Hematopoietic multipotent progenitor cell treated with erythropoietin and hydrocortisone succinate and interleukin-3 and kit ligand, for 8 days (in vitro differentiated cells): ENCODE measurements around the gene RAB38.

Source experiments
- DNase-seq: peaks from one replicate; pipeline ENCODE4 v3.0.0-alpha.2; 2015

Gene RAB38

DNA sequence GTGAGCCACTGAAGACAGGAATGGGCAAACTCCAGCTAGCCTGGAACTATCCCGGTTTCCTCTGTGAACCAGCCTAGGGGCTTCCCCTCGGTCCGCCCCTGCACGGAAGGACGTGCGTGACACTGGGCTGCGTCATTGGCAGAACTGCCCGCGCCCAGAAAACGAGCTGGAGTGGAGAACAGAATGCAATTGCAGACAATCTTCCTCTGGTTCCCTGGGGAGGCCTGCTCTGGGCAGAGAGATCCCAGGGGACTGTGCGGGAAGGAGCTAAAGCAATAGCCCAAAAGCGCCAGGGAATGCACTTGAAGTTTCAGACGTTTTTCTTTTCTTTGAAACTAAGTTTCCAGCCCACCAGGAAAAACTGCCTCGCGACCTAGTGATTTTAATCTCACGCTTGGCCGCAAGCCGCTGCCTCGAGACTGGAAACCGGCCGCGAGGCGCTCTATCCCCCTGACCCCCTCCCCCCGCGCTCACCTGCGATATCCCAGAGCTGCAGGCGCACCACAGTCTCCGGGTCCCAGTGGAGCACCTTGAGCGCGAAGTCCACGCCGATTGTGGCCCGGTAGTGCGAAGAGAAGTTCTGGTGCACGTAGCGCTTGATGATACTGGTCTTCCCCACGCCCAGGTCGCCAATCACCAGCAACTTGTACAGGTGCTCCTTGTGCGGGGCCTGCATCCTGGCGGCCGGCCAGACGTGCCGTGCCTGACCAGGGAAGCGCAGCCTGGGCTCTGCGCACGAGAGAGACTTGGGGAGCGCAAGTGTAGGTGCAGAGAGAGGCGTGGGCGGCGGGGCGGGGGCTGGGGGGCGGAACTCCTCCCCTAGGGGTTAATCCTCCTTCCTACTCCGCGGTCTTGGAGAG lies at the start of gene RAB38:
RAB38 (minus strand) TSS at position 735 of the 860 bp plus-strand sequence; CDS start at position 676, 59 bp downstream.
- DNase-seq: peak; percentile 69

DNA sequence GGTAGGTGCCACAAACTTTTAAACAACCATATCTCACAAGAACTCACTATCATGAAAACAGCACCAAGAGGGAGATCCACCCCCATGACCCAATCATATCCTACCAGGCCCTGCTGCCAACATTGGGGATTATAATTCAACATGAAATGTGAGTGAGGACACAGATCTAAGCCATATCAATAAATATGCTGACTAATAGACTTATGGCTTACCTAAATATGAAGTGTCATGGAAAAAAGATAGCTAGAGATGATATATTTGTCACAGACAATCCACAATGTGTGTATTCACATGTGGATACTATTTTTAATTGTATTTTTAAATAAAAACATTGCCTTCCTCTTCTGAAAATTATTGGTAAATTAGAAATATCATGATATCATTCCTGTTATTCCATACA lies 38.2 kb upstream of the RAB38 start:
- peak; percentile 13 for DNase-seq

DNA sequence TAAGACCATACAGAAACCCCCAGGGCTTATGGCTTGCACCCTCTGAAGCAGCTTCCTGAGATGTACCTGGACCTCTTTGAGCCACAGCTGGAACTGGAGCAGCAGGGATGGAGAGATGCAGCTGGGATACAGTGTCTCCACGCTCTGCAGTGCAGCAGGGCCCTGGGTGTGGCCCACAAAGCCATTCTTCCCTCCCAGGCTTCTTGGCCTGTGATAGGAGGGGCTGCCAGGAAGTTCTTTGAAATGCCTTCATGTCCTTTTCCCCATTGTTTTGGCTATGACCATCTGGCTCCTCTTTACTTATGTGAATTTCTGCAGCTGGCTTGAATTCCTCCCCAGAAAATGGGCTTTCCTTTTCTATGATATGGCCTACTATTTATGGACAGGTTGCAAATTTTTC lies 37.1 kb upstream of the RAB38 start:
- no peak for DNase-seq

DNA sequence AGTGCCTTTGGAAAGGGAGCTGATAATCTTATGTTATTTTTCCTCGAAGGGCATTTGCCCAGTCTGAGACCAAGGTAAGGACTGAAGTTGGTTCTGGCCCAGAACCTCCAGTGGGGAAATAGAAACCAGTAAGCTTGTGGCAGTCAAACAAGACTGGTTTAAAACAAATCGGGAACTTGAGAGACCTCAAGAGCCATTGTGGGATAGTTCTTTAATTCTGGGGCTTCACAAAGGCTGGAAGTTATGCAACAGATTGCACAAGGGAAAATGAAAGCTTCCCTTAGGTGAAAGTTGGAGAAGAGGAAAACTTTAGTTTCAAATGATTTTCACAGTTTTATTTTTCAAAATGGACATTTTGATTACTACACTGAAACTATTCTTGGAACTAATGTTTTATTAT lies 33.5 kb upstream of the RAB38 start:
- DNase-seq: no peak

DNA sequence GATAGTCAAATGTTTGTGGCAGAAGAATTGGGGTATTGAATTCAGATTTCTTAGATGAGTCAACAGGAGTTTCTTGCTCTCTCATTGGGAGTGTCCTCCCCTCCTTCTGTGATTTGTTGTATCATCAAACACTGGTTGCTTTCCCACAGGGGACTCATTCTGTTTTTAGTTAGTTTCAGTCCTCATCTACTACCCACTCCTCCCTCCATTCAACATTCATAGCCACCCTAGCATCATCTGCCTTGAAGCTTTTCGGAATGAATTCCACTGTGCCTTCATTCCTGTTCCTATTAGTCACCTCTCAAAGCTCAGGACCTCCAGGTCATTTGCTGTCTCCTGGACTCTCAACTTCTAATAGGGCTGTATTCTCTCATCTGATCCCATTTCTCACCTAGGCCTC lies 31.5 kb upstream of the RAB38 start:
- no peak for DNase-seq

DNA sequence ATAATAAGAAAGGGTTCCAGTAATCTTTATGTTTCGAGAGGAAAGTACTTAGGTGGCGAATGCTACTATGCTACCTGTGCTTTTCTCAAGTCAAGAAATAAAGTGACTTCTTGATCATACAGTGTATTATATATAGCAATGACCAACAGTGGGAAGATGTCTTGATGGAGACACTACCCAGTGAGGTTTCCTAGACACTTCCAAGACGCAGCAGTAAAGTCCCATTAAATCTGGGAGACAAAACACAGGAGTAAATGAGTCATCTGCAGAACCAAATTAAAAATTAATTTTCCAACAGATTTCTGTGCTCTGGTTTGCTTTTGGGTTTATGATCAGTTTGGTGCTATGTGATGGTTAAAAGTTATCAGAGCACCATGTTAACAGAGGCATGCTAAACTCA lies 29.1 kb upstream of the RAB38 start:
- DNase-seq: no peak

DNA sequence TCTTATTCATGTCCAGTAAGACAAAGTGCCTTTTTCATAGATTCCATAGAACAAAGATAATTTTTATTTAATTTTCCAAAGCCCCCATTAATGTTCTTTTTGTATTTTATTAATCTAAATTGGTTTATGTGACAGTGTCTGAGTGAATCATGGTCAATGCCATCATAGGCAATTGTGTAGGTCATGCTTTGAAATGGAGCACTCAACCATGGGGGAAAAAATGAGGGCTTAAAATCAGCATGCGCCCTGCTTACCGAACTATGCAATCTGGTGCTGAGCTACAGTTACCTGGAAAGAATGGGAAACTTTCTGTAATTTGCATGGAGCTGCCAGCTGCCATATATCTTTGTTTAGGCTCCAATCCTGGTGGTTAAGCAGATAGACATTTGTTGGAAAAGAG lies 28.4 kb upstream of the RAB38 start:
- DNase-seq: no peak

DNA sequence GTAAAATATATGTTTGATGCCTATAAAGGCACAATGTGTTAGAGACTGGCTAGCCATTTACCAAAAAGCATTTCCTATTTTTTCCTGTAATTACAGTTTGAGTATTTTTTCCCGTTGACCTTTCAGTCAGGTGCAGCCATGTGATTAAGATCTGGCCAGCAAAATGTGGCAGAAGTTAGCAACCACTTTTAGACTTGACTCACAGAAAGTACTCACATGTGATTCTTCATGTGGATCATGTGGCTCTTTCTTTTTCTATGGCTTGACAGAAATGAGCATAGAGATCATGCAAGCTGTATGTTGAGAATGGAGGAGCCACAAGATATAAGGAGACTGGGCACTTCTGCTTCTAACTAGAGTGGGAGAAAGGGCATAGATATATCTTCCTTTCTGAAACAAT lies 27.3 kb upstream of the RAB38 start:
- DNase-seq: no peak

DNA sequence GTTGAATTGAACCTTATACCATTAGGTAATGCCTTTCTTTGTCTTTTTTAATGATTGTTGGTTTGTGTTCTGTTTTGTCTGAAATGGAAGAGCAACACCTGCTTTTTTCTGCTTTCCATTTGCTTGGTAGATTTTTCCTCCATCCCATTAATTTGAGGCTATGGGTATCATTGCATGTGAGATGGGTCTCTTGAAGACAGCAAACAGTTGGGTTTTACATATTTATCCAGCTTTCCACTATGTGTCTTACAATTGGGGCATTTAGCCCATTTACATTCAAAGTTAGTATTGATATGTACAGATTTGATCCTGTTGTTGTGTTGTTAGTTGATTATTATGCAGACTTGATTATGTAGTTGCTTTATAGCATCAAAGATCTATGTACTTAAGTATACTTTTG lies 21.1 kb upstream of the RAB38 start:
- no peak for DNase-seq

DNA sequence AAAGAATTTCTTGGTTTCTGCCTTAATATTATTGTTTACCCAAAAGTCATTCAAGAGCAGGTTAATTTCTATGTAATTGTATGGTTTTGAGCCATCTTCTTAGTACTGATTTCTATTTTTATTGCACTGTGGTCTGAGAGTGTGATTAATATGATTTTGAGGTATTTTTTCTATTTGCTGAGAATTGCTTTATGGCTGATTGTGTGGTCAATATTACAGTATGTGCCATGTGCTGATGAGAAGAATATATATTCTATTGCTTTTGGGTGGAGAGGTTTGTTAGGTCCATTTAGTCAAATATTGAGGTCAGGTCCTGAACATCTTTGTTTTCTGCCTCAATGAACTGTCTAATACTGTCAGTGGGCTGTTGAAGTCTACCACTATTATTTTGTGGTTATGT lies 20.7 kb upstream of the RAB38 start:
- no peak for DNase-seq

DNA sequence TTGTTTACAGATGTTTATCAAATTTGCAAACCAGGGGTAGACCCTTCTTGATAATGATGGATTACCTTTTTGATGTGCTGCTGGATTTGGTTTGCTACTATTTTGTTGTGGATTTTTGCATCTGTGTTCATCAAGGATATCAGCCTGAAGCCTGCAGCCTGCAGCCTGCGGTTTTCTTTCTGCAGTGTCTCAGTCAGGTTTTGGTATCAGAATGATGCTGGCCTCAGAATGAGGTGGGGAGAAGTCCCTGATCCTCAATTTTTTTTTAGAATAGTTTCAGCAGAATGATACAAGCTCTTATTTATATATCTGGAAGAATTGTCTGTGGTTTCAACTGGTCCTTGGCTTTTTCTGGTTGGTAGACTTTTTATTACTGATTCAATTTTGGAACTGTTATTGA lies 19.7 kb upstream of the RAB38 start:
- DNase-seq: no peak

DNA sequence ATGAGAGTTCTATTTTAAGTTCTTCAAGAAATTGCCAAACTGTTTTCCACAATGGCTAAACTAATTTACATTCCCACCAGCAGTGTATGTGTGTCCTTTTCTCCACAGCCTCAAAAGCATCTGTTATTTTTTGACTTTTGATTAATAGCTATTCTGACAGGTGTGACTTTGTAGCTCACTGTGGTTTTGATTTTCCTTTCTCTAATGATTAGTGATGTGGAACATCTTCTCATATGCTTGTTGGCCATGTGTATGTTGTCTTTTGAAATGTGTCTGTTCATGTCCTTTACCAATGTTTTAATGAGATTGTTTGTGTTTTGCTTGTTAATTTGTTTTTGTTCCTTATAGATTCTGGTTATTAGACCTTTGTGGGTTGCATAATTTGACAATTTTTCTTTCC lies 18.0 kb upstream of the RAB38 start:
- no peak for DNase-seq

DNA sequence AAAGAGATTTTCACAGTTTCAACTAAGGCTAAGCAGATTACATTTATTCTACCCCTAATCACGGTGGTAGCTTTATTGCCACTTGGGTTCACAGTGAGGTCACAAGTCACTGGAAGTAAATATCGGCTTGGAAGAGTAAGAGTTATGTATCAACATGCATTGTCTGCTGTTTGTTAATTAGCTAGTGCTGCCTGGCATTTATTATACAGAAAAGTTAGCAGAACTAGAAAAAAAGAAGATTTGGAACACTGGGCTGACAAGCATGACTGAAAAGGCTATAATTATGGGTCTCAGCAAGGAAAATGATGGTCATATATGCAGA lies 13.7 kb upstream of the RAB38 start:
- no peak for DNase-seq

DNA sequence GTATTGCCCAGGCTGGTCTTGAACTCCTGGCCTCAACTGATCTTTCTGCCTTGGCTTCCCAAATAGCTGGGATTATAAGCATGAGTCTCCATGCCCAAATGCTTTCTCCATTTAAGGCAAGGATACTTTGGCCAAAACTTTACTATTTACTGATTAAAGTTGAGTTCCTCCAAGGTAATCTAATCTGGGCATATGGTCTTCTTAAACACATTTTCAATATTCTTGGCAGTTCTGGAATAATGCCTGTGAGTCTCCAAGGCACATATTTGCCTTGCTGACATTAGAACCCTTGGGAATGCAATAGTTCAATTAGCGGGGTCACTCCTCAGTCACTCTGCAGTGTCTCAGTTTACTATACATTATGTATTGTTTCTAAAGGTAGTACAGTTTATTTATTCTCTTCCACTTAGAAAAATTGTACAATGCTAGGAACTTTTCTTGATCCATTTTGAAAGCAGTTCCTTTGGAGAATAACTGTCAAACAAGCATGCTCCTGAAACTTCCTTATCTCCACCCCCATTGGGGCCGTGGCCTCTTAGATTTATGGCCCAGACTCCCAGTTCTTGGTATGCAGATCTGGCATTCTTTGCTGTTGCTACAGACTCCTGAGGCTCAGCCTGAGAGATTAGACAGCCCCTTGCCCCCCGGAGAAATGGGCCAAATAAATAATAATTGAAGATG lies 13.1 kb upstream of the RAB38 start:
- no peak for DNase-seq

DNA sequence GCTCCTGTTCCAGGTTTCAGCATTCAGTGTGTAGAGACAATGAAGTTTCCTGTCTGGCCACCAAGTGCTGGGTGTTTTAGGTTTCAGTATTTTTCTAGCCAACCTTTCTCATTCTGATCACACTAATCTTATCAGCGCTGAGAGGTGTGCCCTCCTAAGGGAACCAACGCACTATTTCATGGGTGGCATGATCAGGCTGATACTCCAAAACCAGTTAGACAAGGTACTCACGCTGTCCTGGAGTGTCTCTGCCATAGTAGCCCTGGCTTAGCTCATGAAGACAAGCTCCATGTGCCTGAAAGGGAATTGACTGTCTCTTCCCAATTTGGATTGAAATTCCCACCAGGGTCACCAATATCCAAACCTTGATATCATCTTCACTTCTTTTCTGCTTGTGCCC lies 8.0 kb upstream of the RAB38 start:
- no peak for DNase-seq

DNA sequence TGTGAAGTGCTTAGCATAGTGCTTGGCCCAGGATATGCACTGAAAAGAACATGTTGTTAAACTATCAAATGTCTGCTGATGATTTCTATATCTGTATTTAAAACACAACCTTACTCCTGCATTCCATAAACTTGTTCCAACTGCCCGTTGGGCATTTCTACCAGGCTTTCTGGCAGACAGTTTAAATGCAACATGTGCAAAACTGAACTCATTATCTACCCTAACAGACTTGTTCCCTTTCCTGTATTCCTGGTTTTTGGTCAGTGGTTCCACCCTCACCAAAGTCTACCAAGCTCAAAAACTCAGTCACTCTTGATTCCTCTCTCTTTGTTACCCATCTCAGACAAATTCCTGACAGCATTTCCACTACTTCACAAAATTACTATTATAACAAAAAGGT lies 6.5 kb upstream of the RAB38 start:
- DNase-seq: peak; percentile 62

DNA sequence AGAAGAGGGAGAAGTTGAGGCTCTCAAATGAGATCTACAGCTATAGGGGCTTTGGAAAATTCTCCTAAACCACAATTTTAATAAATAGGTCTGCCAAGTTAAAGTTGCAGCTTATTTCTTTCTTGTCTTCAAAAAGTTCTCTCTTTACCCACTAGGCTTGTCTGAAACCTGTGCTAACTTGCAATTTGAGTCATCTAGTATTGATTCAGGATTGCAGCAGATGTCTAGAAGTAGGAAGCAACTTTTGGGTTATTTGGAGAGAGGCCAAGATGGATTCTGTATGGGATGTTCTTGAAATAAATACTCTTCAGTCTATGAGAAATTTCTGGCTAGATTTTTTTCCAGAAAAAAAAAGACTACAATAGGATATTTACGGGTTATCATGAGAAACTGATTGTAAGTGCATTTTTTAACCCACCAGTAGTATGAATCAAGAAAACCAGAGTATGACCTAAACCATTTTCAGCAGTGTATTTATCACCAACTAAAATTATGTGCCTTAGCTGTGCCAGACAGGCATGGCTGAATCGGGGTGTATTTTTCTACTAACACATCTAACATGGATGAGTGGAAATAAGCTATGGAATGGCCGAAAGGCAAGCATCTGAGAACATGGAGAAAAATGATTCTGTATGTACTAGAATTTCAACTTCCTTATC lies 4.9 kb upstream of the RAB38 start:
- DNase-seq: no peak

DNA sequence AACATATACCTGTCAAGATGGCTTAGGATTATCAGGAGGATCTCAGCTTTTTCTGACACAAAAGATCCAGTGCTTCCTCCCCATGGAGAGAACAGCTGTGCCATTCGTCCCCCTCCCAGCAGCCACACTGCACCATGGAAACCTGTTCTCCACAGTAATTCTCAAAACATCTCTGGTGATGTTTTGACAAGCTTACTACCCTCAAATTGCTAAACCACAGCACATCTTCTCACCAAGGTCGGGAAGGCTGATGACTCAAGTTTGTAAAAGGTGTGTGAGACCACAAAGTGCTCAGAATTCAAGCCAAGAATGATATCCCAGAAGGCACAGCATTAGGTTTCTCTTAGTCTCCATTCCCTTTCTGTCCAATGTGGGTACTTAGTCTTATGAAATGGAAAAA lies 3.9 kb upstream of the RAB38 start:
- no peak for DNase-seq

DNA sequence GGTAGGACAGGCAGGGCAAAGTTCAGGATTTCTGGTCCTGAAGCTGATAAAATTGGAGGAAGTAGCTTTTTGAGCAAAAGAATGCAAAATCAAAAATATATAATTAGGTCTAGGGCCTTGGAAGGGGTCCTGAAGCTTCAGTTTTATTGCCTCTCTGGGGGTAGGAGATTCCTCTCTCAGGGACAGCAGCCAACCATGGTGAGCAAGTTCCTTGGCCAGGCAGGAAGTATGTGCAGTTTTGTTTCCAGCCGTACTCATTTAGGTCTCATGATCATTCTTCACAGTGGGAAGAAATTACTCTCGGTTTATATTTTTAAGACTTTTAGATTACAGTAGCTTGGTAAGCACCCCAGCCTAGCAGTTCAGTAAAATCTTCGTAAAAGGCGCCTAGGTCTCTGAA lies 2.9 kb upstream of the RAB38 start:
- DNase-seq: no peak

DNA sequence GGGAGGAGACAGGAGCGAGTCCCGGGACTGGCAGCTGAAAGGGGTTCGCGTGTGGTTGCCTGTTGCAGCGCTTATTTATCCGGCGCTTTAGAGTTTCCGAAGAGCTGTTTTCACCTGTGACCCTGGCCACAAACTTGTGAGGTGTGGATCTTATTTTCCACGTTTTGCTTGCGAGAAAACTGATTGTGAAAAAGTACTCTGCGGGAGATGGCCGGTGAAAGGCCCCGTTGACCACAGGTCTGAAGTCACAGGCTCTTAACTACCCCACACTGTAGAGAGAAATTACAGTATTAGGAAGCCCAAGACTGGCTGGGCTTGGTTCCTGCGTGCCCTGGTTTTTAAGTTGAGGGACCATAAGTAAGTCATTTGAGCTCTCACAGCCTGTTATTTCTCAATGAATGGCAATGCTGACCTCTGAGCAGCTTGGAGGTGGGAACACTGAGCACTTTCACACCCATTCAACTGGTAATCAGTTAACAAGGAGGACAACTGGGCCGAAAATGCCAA lies 379 bp upstream of the RAB38 start:
- DNase-seq: peak; percentile 22

DNA sequence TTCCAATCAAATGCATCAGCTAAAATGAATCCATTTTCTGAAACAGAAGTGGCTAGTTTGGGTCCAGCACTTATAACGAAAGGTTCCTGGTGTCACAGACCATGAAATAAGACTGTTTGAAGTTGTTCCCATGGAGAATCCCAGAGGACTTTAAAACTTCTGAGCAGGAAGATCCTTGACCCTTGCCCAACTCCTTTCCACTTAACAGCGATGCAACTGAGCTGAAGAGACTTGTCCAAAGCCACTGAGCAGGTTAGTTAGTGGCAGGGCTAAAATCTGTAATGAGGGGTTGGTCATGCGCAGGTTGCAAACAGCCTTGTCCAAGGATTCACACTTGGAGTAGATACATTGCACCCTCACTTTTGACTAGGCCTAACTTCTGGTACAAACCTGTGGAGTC lies 1.3 kb downstream of the RAB38 start:
- DNase-seq: no peak

DNA sequence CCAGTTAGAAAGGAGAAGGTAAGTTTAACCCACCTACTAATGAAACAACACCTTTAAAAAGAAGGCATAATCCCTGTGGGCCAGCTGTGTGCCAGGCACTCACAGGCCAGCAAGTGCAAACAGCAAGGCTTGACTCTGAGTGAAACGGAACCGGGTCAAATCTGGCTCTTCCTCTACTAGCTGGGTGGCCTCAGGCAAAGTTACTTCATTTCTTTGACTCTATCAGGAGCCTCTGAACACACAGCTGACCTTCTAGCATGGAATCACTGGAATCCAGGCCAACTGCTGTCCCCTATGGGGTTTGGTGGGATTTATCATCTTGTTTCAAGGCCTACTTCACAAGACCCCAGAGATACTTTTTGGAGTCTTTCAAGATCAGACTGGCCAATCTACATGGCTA lies 3.3 kb downstream of the RAB38 start:
- no peak for DNase-seq

DNA sequence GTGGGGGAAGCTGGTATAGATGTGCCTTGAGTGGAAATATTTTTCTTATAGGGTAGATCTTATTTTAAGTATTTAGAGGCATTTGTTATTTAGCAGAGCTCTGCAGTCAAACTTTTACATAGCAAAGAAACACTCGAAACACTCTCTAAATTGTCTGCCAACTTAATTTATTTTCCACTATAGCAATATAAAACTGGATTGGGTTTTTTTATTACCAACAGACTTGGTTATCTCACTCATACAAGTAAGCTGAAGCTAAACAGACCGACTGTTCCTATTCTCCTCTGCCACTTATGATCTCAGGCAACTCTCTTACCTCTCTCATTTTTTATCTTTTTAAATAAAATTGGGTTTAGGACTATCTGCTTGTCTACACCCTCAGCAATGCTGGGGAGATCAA lies 4.6 kb downstream of the RAB38 start:
- DNase-seq: no peak

DNA sequence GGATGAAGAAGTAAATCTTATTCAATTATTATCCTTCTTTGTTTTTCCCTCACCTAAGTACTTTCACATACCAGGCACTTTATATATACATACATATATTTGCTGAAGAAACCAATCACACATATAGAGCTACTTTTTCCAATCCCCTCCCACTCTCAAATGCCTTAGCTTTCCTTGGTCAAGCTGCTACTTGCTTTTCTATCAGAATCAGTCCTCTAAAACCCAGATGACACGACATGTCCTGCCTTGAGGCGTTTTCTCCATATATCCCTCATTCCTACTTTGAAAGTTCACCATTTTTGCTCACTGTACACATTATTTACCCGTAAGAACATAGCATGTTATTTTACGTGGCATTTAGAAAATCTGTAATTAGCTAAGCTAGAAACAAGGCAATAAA lies 5.4 kb downstream of the RAB38 start:
- DNase-seq: no peak
